Glomerular endothelial cell (primary cell): ENCODE results near the gene COL8A1. TPM values are rescaled to one million over a fixed set of nuclear protein-coding genes. Genes with fewer than 3 reads are reported as not detected.

Experiments
- DNase-seq: peaks from one replicate; pipeline ENCODE4 v3.0.0-alpha.2; 2011; ENCODE audit warnings: low read depth, low spot score; ENCODE audit errors: extremely low read depth
- total RNA-seq: library from RNA; depleted of rRNA; stranded (reverse); fragments of >200 nt; gene quantifications from 2 replicates; pipeline ENCODE4 v1.2.3, GENCODE V29; 2015

The COL8A1 gene
- total RNA-seq, 1 donor from 2014 or later, result 187 TPM

GRCh38 chr3:99781761-99782160 is 143.4 kb downstream of the COL8A1 start:
- no peak for DNase-seq

GRCh38 chr3:99783011-99783573 is 144.7 kb downstream of the COL8A1 start:
- DNase-seq, result no peak

- peak; percentile 50 for DNase-seq
These were observed 150.8 kb downstream of the COL8A1 start for GRCh38 chr3:99789011-99789721.

- no peak for DNase-seq
These were observed 156.1 kb downstream of the COL8A1 start for GRCh38 chr3:99794485-99794884.

- DNase-seq, result no peak
These were observed 157.2 kb downstream of the COL8A1 start for GRCh38 chr3:99795573-99795972.

GRCh38 chr3:99799422-99799821 is 161.0 kb downstream of the COL8A1 start:
- no peak for DNase-seq

GRCh38 chr3:99803297-99803696 is 164.9 kb downstream of the COL8A1 start:
- no peak for DNase-seq

GRCh38 chr3:99805160-99805559 is 166.8 kb downstream of the COL8A1 start:
- DNase-seq, result no peak

GRCh38 chr3:99808163-99808794 is 169.9 kb downstream of the COL8A1 start:
- peak; percentile 57 for DNase-seq

GRCh38 chr3:99809565-99809964 is 171.2 kb downstream of the COL8A1 start:
- no peak for DNase-seq

- DNase-seq, result no peak
These were observed 172.0 kb downstream of the COL8A1 start for GRCh38 chr3:99810403-99810802.

GRCh38 chr3:99817047-99817436 is 178.6 kb downstream of the COL8A1 start:
- no peak for DNase-seq

GRCh38 chr3:99817437-99818240 is 179.2 kb downstream of the COL8A1 start, which contains the start of gene CMSS1:
CMSS1 (plus strand) TSS chr3:99817862.
- peak; percentile 86 for DNase-seq

- DNase-seq, result no peak
These were observed 180.4 kb downstream of the COL8A1 start for GRCh38 chr3:99818818-99819217.

- DNase-seq, result no peak
These were observed 185.6 kb downstream of the COL8A1 start for GRCh38 chr3:99823723-99824711.

GRCh38 chr3:99825004-99825640 is 186.7 kb downstream of the COL8A1 start:
- DNase-seq, result no peak

- no peak for DNase-seq
These were observed 191.4 kb downstream of the COL8A1 start for GRCh38 chr3:99829844-99830243.

- DNase-seq, result no peak
These were observed 195.3 kb downstream of the COL8A1 start for GRCh38 chr3:99833617-99834205.
